Sigmoid colon (tissue), 3 donors: ENCODE measurements around the gene ENTPD2.

Source experiments
- POLR2A ChIP-seq, 2 donors: fragments of 450-650 bp; IDR thresholded peaks; one replicate each; pipeline ENCODE4 v1.6.1; 2016; ENCODE audit warnings: antibody characterized with exemption in 2 of 2, mild to moderate bottlenecking in 2 of 2, moderate library complexity in 2 of 2
- TF ChIP-seq, protein P1 (sequence below), 4 experiments: fragments of 450-650 bp in 3 of 4; fragments of 200-600 bp in 1 of 4; IDR thresholded peaks; one replicate each; pipeline ENCODE4 v1.5.1; 2016 to 2019; ENCODE audit warnings: antibody characterized with exemption in 4 of 4, mild to moderate bottlenecking in 3 of 4, moderate library complexity in 2 of 4

DNA sequence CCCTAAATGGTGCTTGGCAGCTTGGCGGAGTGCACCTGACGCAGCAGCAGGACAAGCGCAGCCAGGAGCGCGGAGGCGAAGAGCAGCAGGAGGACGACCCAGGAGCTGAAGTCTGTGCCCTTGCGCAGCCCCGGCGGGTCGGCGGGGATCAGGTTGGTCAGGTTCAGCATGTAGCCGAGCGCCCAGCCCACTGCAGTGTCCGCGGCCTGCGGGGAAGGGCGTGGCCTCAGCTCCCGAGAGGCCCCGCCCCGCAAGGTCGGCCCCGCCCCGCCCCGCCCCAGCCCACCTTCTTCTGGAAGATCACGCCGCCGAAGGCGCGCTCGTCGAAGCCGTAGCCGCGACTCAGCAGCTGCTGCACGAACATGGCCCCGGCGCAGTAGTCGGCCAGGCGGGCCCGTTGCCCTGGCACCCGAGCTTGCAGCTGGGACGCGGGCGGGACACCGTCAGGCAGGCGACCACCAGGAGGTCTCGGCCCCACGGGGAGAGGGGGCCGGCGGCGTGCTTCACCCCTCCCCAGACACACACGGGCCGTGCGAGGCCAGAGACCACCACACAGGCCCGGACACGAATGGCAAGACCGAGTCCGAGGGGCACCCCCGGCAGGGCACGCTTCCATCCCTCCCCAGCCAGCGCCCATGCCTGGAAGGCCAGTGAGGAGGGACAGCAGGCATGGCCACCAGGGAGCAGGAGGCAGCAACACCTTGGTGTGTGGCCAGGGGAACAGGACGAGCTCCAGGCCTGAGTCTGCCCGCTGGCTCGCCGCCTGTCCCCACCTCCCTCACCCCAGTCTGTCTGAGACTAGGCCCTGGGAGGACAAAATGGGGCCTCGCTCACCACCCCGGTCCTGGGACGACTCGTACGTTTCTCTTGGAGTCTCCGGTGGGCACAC, 5.0 kb downstream of the ENTPD2 start:
- no peak for TF ChIP-seq POLR2A (IDR thresholded peaks at IDR 0.05)
- TF ChIP-seq, protein P1, sequence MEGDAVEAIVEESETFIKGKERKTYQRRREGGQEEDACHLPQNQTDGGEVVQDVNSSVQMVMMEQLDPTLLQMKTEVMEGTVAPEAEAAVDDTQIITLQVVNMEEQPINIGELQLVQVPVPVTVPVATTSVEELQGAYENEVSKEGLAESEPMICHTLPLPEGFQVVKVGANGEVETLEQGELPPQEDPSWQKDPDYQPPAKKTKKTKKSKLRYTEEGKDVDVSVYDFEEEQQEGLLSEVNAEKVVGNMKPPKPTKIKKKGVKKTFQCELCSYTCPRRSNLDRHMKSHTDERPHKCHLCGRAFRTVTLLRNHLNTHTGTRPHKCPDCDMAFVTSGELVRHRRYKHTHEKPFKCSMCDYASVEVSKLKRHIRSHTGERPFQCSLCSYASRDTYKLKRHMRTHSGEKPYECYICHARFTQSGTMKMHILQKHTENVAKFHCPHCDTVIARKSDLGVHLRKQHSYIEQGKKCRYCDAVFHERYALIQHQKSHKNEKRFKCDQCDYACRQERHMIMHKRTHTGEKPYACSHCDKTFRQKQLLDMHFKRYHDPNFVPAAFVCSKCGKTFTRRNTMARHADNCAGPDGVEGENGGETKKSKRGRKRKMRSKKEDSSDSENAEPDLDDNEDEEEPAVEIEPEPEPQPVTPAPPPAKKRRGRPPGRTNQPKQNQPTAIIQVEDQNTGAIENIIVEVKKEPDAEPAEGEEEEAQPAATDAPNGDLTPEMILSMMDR (IDR thresholded peaks at IDR 0.05): no peak
